GDM1 (cell line): Measurements from ENCODE around the gene TCTN1.
"Not testable (repeated sequence)": the region's sequence is repeated elsewhere in the genome, so short reads cannot be mapped to it uniquely, and the experiment has no call there.

Experiments used
- DNase-seq: peaks from one replicate; lab custom pipeline; 2025; lab: John Stamatoyannopoulos, UW

The TCTN1 gene

GRCh38 chr12:110613771-110614684 lies at the start of gene TCTN1:
Gene TCTN1, plus strand, starts transcription at chr12:110614129. Its CDS starts 54 bp downstream, at chr12:110614183.
- DNase-seq = peak; percentile 91

DNA sequence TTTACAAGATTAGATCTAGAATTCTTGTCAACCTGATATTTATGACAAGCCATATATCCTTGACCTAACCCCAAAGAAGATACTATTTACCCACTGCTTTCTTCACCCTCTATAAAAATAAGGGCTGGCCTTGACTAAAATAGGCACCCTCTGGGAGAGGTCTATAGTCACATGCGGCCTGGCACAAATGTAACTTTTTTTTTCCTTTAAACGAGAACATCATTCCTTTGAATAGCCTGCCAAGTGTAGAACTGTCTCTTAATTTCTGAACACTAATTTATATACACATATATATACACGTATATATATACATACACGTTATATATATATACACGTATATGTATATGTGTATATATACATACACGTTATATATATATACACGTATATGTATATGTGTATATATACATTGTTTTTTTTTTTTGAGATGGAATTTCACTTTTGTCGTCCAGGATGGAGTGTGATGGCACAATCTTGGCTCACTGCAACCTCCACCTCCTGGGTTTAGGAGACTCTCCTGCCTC lies 49.4 kb upstream of the TCTN1 start:
- DNase-seq = no peak

- no peak for DNase-seq
Measured at GRCh38 chr12:110565894-110566871, 47.7 kb upstream of the TCTN1 start.

- no peak for DNase-seq
Measured at GRCh38 chr12:110566993-110567392, 46.9 kb upstream of the TCTN1 start.

- no peak for DNase-seq
Measured at GRCh38 chr12:110568752-110569151, 45.2 kb upstream of the TCTN1 start.

GRCh38 chr12:110569838-110570237 lies 44.1 kb upstream of the TCTN1 start:
- DNase-seq = not testable (repeated sequence)

GRCh38 chr12:110570798-110571197 lies 43.1 kb upstream of the TCTN1 start:
- not testable (repeated sequence) for DNase-seq

GRCh38 chr12:110574044-110574443 lies 39.9 kb upstream of the TCTN1 start:
- DNase-seq = no peak

DNA sequence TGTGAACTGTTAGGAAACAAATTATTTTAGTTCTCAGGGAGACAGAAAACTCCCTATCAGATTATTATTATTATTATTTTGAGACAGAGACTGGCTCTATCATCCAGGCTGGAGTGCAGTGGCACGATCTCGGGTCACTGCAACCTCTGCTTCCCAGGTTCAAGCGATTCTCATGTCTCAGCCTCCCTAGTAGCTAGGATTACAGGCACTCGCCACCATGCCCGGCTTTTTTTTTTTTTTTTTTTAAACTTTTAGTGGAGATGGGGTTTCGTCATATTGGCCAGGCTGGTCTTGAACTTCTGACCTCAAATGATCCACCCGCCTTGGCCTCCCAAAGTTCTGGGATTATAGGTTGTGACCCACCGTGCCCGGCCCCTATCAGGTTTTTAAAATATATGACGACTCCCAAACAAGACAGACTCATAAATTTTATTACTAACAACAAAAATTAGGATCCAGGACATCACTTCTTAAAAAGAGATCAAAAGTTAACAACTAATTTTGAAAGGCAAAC lies 39.2 kb upstream of the TCTN1 start:
- DNase-seq = not testable (repeated sequence)

- no peak for DNase-seq
Measured at GRCh38 chr12:110575326-110575725, 38.6 kb upstream of the TCTN1 start.

GRCh38 chr12:110576504-110576903 lies 37.4 kb upstream of the TCTN1 start:
- no peak for DNase-seq

- DNase-seq = no peak
Measured at GRCh38 chr12:110577864-110578693, 35.9 kb upstream of the TCTN1 start.

DNA sequence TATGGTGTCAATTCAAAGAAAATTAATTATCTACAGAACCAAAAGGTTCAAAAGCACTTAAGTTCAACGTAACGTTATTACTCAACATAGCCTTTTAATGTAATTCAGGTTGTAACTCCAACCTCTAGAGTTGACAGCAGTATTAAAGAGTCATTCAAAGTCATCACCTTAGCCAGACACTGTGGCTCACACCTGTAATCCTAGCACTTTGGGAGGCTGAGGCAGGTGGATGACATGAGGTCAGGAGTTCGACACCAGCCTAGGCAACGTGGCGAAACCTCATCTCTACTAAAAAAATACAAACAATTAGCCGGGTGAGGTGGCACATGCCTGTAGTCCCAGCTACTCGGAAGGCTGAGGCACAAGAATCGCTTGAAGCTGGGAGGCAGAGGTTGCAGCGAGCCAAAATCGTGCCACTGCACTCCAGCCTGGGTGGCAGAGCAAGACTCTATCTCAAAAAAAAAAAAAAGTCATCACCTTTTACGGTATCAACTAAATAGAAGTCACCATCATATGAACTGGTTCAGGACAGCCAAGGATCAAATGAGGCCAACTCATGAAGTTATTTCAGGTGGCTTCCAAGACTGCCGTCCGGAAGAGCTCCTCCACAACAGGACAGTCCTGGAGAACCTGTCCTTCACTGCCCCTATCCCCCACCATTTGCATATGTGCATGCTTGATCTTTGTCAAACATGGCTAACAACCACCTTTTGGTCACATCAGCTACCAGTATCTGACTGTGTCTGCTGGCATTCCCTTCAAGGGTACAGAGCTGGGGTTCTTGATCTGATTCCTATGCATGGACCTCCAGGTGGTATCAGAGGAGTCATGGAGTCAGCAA lies 35.0 kb upstream of the TCTN1 start:
- DNase-seq = no peak

- DNase-seq = no peak
Measured at GRCh38 chr12:110579535-110580253, 34.2 kb upstream of the TCTN1 start.

DNA sequence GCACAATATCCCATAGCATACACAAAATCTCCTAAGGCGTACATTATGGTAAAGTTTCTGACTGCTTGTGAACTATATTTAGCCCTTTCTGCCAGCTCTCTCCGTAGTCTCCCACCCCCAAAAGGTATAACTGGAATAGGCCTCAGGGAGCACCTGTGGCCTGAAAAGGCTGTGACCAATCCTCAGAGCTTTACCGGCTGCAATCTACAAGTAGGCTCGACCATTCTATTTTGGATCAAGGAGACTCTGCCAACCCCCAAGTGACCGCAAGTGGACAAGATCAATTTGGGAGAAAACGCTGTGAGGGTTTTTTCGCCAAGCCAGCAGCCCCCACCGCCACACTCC lies 32.0 kb upstream of the TCTN1 start:
- DNase-seq = no peak

DNA sequence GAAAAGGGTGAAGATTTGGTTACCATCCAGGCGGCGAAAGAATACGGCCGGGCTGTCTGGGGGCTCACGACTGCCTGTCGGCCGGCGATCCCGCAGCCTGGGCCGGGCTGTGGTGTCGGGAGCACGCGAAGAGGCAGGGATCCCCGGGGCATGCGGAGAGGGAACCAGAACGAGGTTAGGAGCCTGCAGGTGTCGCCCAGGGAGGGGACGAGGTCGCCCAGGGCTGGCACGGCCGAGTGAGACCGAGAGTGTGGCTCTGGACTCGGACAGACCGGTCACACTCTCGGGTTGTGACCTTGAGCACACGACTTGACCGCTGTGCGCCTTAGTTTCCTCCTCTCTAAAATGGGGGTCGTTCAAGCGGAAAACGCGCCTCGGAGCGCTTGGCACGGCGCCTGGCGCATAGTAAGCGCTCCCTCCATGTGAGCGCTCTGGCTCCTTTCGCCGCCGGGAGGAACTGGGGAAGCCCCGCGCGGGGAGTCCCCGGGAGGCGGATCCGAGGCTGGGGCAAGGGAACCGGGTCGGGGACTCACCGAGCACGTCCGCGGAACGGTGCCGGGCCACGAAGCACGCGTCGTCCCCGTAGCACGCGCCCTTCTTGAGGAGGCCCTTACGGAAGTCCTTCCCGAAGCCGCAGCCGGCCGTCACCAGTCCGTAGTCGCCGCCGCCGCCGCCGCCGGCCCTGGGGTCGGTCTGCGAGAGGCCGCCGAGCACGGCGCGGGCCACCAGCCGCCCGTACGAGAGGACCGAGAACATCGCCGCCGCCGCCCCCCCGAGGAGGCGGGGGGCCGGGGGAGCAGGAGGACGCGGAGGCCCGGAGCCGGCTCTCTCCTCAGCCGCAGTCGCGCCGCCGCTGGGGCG lies 31.4 kb upstream of the TCTN1 start:
- peak; percentile 56 for DNase-seq

DNA sequence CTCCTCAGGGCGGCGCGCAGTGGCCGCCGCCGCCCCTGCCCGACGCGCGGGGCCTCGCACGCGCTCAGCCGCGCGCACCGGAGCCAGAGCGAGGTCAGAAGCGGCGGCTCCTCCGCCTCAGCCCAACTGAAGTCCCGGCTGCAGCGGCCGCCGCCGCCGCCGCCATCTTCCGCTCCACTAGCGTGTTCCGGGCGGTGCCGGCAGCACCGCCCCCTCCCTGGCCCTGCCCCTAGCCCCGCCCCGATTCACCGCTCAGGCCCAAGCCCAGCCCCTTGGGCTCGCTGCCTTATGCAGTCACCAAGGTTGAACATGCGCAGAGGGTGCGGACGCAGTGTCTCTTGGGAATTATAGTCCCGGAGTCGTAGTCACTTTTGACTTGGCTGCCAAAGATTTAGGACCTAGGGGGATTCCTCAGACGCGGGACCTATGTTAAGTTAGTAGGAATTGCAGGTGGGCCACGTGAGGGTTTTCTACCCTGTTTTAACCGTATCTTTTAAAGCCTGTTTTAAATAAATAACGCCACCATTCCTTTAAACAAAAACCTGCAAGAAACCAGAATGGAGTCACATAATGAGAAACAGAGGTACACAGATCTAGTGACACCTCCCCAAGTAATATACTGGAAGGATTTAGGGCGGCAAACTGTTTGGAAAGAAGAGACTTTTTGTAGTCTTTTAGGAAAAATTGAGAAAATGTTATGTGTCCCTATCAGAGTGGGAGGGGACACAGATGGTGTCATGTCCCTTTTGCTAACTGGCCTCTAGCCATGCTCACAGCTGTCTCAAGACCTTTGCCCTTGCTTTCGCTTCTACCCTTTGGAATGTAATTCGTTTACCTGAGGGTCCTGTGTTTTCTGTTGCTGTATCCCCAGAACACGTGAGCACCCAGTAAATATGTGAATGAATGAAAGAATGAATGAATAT lies 30.5 kb upstream of the TCTN1 start, which contains the start of gene PPTC7:
TSS of gene PPTC7 (minus strand) at position 182 of the 923 bp plus-strand sequence. CDS start 287 bp downstream, outside the sequence.
- peak; percentile 96 for DNase-seq
